GM12878 (cell line): ENCODE data around the gene GARIN5B. TPM values are rescaled to one million over a fixed set of nuclear protein-coding genes. Genes with fewer than 3 reads are reported as not detected.

Experiments
- CUX1 ChIP-seq: IDR thresholded peaks from 2 replicates; pipeline ENCODE4 v1.6.1; 2012; ENCODE audit warnings: improper control_type of control experiment, low read depth, low read length; ENCODE audit not compliant: insufficient replicate concordance
- EP300 ChIP-seq, 2 experiments: fragments of 150-350 bp in 1 of 2; IDR thresholded peaks; 2 replicates each; pipeline ENCODE4 v1.6.1; 2011 to 2012; ENCODE audit warnings: low read depth in 2 of 2, low read length in 2 of 2, borderline replicate concordance in 1 of 2, improper control_type of control experiment in 1 of 2, inconsistent platforms in 1 of 2; ENCODE audit not compliant: control insufficient read depth in 1 of 2
- MYB ChIP-seq: fragments of 150-350 bp; IDR thresholded peaks from 2 replicates; pipeline ENCODE4 v1.6.1; 2014; ENCODE audit warnings: mild to moderate bottlenecking, low read depth, low read length, borderline replicate concordance
- NRF1 ChIP-seq: conservative IDR thresholded peaks from 2 replicates; pipeline ENCODE4 v1.6.1; 2011; ENCODE audit warnings: mild to moderate bottlenecking, low read depth, low read length, improper control_type of control experiment
- POLR2AphosphoS2 ChIP-seq: IDR thresholded peaks from 2 replicates; pipeline ENCODE4 v1.6.1; 2011; ENCODE audit warnings: low read depth, mild to moderate bottlenecking, low read length, improper control_type of control experiment, moderate library complexity
- WRNIP1 ChIP-seq: IDR thresholded peaks from 2 replicates; pipeline ENCODE4 v1.6.1; 2011; ENCODE audit warnings: low read depth, low read length, improper control_type of control experiment, borderline replicate concordance
- polyA plus RNA-seq, 11 experiments: library from polyadenylated mRNA; depleted of rRNA in 4 of 11; unstranded in 6 of 11; stranded (reverse) in 5 of 11; fragments of >200 nt; fragmentation: Nextera tagmentation in 4 of 11; fragmentation: Illumina TruSeq in 1 of 11; extraction: Ambion mirVana in 4 of 11; extraction: Trizol in 1 of 11; gene quantifications; 1 replicate in 1 of 11; 2 replicates in 10 of 11; pipeline versions ENCODE4 v1.2.1 to v1.2.3, GENCODE V29; 2011 to 2016; ENCODE audit warnings: inconsistent platforms in 2 of 11, missing spikeins in 2 of 11, low read depth in 1 of 11
- total RNA-seq, 4 experiments: library from RNA; depleted of rRNA in 3 of 4; stranded (reverse); fragments of >200 nt in 3 of 4; fragmentation: Illumina TruSeq in 1 of 4; extraction: Trizol in 1 of 4; gene quantifications; 2 replicates each; pipeline versions ENCODE4 v1.2.1 to v1.2.3, GENCODE V29; 2013 to 2021
- TF ChIP-seq, protein P1 (sequence below): fragments of 450-650 bp; IDR thresholded peaks from 2 replicates; pipeline ENCODE4 v1.6.1; 2017; ENCODE audit warnings: mild to moderate bottlenecking, moderate library complexity
- TF ChIP-seq, protein P2 (sequence below): fragments of 450-650 bp; IDR thresholded peaks from 2 replicates; pipeline ENCODE4 v1.6.1; 2018; ENCODE audit warnings: borderline replicate concordance, mild to moderate bottlenecking; ENCODE audit not compliant: partially characterized antibody

The GARIN5B gene
- total and polyA plus RNA-seq, 10 of the 15 experiments (the other 5 are each of a cell fraction or from before 2014, with no cell fraction given): not detected

DNA sequence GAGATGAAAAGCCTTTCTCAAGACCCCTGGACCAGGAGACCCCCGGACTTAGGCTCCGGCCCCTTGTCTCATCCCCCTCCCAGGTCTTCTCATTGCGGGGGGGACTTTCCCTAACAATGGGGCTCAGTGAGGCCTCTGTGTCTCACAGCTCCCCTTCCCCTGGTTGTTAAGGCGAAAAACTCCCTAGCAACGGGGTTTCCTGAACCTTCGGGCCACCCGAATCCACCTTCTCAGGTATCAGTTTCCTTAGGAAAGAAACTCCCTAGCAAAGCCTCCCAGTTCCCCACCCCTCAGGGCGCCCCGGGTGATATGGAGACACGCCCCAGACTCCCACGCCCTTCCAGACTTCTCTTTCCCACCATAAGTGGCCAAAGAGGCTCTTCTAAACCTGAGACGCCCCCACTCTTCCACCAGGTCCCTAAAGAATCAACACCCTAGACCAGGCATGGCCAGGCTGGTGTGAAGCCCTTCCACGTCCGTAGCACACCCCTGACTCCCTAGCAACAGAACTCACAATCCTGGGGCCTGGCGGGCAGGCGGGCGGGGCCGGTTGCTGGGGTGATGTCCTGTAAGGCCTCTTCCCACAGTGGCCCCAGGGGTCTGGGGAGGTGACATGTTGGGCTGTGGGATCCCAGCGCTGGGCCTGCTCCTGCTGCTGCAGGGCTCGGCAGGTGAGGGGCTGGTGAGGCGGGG is 13.3 kb upstream of the GARIN5B start, which contains the start of gene TMEM190 (continued):
- TF ChIP-seq, protein P1, sequence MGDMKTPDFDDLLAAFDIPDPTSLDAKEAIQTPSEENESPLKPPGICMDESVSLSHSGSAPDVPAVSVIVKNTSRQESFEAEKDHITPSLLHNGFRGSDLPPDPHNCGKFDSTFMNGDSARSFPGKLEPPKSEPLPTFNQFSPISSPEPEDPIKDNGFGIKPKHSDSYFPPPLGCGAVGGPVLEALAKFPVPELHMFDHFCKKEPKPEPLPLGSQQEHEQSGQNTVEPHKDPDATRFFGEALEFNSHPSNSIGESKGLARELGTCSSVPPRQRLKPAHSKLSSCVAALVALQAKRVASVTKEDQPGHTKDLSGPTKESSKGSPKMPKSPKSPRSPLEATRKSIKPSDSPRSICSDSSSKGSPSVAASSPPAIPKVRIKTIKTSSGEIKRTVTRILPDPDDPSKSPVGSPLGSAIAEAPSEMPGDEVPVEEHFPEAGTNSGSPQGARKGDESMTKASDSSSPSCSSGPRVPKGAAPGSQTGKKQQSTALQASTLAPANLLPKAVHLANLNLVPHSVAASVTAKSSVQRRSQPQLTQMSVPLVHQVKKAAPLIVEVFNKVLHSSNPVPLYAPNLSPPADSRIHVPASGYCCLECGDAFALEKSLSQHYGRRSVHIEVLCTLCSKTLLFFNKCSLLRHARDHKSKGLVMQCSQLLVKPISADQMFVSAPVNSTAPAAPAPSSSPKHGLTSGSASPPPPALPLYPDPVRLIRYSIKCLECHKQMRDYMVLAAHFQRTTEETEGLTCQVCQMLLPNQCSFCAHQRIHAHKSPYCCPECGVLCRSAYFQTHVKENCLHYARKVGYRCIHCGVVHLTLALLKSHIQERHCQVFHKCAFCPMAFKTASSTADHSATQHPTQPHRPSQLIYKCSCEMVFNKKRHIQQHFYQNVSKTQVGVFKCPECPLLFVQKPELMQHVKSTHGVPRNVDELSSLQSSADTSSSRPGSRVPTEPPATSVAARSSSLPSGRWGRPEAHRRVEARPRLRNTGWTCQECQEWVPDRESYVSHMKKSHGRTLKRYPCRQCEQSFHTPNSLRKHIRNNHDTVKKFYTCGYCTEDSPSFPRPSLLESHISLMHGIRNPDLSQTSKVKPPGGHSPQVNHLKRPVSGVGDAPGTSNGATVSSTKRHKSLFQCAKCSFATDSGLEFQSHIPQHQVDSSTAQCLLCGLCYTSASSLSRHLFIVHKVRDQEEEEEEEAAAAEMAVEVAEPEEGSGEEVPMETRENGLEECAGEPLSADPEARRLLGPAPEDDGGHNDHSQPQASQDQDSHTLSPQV: no peak
- TF ChIP-seq MYB (no peak), EP300 (IDR thresholded peaks at IDR 0.05; ENCODE audit: borderline replicate concordance in 1 of 2, control insufficient read depth in 1 of 2, low read depth in 2 of 2, low read length in 2 of 2) (no peak), POLR2AphosphoS2 (no peak), CUX1 (no peak), WRNIP1 (no peak), NRF1 (no peak)
- TF ChIP-seq, protein P2, sequence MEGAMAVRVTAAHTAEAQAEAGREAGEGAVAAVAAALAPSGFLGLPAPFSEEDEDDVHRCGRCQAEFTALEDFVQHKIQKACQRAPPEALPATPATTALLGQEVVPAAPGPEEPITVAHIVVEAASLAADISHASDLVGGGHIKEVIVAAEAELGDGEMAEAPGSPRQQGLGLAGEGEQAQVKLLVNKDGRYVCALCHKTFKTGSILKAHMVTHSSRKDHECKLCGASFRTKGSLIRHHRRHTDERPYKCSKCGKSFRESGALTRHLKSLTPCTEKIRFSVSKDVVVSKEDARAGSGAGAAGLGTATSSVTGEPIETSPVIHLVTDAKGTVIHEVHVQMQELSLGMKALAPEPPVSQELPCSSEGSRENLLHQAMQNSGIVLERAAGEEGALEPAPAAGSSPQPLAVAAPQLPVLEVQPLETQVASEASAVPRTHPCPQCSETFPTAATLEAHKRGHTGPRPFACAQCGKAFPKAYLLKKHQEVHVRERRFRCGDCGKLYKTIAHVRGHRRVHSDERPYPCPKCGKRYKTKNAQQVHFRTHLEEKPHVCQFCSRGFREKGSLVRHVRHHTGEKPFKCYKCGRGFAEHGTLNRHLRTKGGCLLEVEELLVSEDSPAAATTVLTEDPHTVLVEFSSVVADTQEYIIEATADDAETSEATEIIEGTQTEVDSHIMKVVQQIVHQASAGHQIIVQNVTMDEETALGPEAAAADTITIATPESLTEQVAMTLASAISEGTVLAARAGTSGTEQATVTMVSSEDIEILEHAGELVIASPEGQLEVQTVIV: no peak
